SH-SY5Y (cell line): Measurements from ENCODE around the gene NCK2.

Experiments
- GATA2 ChIP-seq: IDR thresholded peaks from 2 replicates; pipeline ENCODE4 v1.6.1; 2011; ENCODE audit warnings: mild to moderate bottlenecking, low read depth, low read length
- GATA3 ChIP-seq: IDR thresholded peaks from 2 replicates; pipeline ENCODE4 v1.6.1; 2011; ENCODE audit warnings: low read depth, mild to moderate bottlenecking, low read length, moderate library complexity

Gene NCK2

DNA sequence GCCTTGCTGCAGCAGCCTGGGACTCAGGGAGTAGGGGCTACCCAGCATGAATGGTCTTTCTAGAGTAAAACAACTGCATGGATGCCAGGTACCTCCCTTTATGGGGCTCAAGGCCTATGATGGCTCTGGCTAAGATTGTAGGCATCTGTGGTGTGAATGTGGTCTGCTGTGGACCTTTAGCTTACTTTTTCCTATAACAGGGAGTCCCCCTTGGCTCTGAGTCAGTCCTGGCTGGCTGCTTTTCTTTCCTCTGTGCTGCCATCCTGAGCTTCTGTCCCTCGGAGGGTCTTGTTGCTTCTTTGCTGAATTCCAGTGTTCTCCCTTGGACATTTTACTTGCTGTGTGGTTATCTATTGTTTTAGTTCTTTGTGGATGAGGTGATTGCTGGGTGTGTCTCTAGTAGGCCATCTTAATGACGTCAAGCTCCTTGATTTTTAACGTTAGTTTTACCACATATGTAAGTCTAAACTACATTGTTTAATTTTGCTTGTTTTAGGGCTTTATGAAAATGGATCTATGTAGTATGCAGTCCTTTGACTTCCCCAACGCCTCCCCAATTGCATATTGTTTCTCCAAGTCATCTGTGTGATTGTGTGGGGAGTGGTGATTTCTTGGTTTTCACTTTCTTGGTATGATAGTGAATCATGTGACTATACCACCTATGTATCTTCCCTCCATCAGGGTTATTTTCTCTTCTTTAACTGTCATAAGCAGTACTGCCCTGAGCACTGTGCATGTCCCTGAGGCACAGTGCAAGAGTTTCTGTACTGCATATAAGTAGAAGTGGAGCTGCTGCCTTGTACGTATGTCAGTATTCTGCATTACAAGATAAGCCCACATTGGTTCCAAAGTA is 92.4 kb downstream of the NCK2 start:
- no peak for TF ChIP-seq GATA3
- no peak for TF ChIP-seq GATA2

GRCh38 chr2:105839793-105840192 is 95.1 kb downstream of the NCK2 start:
- TF ChIP-seq GATA2 (no peak), GATA3 (no peak)

- TF ChIP-seq GATA2 = no peak
- no peak for TF ChIP-seq GATA3
Observed at GRCh38 chr2:105840933-105841332, 96.2 kb downstream of the NCK2 start.

- TF ChIP-seq GATA3 = no peak
- TF ChIP-seq GATA2 = no peak
Observed at GRCh38 chr2:105841551-105841950, 96.8 kb downstream of the NCK2 start.

GRCh38 chr2:105842555-105842954 is 97.8 kb downstream of the NCK2 start:
- TF ChIP-seq GATA3 (no peak), GATA2 (no peak)

GRCh38 chr2:105843476-105844374 is 99.0 kb downstream of the NCK2 start:
- TF ChIP-seq GATA2 (no peak; the same call in 1 of the 2 replicates), GATA3 (no peak)

DNA sequence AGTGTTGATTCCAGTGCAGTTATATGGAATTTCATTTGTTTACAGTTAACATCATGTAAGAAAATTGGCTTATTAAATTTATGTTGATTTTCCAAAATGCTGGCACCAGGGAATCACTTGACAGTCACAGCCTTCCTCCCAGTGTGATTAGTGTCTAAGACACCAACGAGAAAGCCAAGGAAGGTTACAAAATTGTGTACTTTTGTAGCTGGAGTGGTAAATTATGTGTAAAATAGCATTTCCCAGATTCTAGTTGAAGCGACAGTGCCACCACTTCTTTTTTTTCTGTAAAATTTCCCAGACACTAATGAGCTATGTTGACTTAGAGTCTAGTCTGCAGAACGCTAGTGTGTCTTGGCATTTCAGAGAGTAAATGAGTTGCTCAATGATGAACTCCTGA is 101.3 kb downstream of the NCK2 start:
- TF ChIP-seq GATA2 (no peak), GATA3 (no peak)

DNA sequence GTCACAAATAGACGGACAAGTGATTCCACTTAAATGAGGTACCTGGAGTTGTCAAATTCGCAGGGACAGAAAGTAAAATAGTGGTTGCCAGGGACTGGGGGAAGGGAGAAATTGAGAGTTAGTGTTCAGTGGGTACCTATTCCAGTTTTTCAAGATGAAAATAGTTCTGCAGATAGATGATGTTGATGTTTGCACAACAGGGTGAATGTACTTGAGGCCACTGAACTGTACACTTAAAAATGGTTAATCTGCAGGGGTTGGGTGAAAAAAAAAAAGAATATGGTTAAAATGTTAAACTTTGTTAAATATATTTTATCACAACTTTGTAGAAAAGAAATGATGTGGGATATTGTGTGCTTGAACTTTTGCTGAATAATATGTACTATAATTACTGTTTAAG is 102.3 kb downstream of the NCK2 start:
- TF ChIP-seq GATA3 (no peak), GATA2 (no peak)

GRCh38 chr2:105848367-105848766 is 103.7 kb downstream of the NCK2 start:
- no peak for TF ChIP-seq GATA3
- no peak for TF ChIP-seq GATA2

GRCh38 chr2:105849431-105850179 is 104.9 kb downstream of the NCK2 start:
- TF ChIP-seq GATA2 = no peak
- no peak for TF ChIP-seq GATA3

DNA sequence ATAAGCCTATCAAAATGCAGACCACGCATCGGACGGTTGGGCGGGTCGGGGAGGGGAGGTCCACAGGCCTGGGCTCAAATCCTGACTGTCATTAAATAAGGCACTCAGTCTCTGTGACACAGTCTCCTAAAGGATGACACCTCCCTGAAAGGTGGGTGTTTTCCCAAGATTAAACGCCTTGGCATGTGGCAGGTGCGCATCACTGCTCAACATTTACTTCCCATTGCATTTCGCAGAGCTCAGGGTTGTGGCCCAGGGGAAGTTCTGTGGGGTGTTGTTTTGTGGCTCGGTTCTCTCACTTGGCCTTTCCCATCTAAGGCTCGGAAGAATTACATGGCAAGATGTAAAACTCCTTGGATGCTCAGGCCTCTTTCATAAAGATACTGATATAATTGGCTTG is 107.4 kb downstream of the NCK2 start:
- TF ChIP-seq GATA2 (no peak), GATA3 (no peak)

- TF ChIP-seq GATA2 (no peak), GATA3 (no peak)
Observed at GRCh38 chr2:105853354-105854088, 108.8 kb downstream of the NCK2 start.

- TF ChIP-seq GATA3 = no peak
- no peak for TF ChIP-seq GATA2
Observed at GRCh38 chr2:105854972-105855371, 110.3 kb downstream of the NCK2 start.
